ENCODE results near the gene FXYD2.

The FXYD2 gene

DNA sequence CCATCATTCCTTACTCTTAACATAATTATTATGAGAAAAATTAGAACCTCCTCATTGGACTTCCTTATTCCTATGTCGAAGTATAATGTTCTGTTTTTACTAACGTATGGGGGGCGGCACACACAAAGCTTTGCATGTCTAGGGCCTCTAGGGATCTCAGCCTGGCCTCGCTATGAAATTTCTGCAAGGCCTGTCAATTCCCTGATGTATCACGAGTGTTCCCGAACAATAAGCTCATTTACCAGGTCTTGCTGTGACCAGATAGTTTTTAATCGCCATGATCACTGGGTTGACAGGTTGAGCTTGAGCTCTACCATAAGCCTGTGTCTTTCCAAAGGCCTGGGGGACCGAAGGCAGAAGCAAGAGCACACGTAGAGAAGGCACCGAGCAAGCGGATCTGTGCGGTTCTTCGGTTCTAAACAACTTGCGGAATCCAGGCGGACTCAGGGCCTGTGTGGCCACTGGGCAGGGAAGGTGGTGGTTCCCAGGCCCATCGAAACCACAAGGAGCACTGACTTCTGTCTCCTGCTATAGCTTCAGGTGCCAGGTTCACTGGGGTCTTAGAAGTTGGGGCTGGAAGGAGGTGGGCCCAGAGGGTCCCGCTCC is 10.4 kb upstream of the FXYD2 start:
- no peak for DNase-seq

DNA sequence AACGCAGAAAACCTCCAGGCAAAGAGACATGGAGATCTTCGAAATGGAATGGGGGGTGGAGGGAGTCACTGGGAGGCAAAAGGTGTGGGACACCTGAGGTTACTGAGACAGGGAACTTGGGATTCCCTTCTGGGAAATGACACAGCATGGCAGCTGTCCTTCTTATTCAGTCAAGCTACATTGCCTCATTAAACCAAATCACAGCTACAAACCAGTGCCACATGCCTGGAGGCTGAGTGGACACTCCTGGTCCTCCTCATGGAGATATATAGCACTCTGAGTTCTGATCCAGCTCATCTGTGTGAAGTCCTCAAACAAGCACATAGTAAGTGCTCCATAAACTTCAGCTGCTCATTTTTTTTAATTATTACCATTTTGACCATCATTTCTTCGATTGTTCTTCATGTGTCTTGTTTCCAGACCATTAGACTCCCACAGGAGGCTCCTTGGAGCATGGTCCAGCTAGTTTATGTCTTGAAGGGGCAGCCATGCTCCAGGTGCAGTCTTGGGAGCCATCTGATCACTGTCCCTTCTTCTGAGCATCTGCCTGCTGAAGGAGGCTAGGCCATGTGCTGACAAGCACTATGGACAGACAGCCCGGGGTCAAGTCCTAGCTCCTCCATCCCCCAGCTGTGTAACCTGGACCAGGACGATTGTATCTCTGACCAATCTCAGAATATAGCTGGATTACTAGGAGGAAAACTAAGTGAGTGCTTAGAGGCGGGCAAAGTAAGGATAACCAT is 9.7 kb upstream of the FXYD2 start:
- DNase-seq: no peak

DNA sequence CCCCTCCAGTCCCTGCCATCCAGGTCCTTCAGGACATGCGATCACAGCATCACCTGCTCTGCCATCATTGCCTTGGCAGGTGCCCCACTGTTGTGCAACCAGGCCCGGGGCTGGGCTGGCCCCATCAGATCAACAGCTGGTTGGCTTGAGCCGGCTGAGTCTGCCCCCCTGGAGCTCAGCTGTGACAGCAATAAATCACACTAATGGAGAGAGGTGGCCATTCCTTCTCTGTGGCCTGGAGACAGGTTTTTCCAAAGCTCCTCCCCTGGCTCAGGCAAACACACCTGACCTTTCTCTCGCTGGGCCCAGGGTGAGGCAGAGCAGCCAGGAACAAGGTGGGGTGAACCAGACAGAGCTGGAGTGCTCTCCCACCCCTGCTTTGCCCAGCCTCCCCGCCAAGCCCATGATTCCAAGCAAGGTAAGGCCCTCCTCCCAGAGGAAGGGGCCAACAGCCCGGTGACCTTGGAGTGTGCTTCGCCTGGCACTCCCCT is 8.9 kb upstream of the FXYD2 start:
- DNase-seq: no peak

DNA sequence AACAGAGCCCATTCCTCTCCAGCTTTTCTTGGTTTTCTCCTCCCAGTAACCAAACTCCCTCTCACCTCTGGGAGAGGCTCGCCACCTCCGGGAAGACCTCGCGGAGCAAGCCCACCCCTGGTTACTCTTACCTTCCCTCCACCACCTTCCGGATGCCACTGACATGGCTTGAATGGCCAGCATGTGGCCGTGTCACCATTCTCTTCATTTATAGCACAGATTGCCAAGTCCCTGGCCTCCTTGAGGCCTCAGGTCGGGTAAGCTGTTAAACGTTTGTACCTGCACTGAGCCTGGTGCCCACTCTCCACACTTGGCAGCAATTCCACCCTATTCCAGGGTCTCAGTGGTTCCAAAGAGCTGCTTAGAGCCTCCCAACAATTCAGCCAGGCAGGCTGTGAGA is 8.0 kb upstream of the FXYD2 start:
- no peak for DNase-seq

DNA sequence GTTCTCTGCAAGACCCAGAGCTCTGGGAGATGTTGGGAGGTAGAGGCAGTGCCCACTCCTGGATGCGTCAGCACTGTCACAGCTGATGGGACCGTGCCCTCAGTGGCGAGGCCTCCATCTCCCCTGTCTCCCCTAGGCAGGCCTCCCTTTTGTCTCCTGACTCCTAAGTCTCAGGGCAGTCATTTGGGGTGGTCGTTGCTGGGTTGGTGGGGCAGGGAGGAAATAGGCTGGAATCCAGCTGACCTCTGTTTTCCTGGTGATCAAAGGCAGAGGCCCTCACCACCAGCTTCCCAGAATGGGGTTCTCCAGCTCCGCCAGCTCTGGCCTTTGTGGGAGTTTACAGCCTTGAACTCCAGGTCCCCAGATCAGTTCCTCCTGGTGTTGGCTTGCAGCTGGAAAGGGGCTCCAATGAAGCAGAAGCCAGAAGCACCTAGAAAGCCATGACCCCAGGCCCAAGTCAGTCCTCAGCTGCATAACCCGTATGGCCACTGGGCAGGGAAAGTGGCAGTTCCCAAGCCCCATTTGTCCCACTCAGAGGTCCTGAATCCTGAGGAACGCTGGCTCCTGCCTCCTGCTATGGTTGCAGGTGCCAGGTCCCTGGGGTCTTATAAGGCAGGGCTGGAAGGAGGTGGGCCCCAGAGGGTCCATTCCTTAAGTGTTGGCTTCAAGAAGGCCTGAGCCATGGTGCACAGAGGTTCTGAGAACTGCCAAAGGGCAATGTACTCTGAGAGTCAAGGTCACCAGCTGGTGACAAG is 7.3 kb upstream of the FXYD2 start:
- no peak for DNase-seq

DNA sequence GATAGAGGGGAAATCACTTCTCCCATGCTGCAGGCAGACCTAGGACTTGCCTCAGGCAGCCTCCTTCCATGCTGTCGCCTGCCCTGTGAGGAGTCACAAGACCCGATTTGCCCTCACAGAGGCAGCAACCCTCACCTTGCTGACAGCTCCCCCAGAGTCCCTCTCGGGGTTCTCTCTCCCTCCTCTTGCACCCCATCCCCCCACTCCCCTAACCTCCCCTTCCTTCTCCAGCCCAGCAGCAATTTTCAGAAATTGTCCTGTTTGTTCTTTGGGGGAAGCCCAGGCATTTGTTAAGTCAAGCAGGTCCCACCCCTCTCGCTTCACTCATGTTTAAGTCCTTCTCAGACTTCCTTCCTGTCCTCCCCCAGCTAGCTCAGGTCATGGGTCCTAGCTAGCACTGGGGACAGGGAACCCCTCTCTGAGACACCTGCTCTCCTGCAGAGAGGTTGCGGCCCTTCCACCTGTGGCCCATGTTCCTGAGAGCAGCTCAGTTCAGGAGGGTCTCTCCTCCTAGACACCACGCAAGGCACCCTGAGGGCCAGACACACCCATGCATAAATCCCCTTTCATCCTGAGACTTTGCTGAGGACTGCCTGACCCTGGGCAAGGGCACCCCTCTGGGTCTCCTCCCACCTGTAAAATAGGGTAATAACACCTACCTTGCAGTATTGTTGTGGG is 6.3 kb upstream of the FXYD2 start:
- no peak for DNase-seq

DNA sequence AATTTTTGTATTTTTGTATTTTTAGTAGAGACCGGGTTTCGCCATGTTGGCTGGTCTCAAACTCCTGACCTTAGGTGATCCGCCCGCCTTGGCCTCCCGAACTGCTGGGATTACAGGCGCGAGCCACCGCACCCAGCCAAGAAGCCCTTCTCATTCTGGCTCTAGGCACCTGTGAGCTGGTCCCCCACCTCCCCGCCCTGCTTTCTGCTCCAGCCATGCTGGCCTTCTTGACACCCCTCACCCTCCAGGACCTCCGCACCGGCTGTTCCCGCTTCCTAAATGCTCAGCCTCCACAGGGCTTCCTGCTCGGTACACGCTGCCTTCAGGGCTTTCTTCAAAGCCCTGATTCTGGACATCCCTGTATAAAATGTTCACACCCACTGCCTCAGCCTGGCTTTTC is 5.5 kb upstream of the FXYD2 start:
- DNase-seq: no peak

DNA sequence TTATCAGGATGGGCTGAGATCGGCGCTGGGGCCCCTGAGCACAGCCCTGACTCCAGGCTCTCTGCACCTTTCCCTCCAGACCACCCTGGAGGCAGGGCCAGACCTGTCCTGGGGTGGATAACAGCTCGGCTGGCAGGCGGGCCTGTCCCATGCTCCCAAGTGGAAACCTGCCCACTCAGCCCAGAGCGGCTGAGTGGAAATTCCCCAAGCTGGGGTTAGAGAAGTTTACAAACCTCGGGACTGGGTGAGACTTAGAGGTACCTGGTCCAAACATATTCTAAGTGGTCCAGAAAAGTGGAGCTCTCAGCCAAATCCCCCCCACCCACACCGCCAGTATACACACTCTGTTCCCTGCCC is 4.8 kb upstream of the FXYD2 start:
- no peak for DNase-seq

DNA sequence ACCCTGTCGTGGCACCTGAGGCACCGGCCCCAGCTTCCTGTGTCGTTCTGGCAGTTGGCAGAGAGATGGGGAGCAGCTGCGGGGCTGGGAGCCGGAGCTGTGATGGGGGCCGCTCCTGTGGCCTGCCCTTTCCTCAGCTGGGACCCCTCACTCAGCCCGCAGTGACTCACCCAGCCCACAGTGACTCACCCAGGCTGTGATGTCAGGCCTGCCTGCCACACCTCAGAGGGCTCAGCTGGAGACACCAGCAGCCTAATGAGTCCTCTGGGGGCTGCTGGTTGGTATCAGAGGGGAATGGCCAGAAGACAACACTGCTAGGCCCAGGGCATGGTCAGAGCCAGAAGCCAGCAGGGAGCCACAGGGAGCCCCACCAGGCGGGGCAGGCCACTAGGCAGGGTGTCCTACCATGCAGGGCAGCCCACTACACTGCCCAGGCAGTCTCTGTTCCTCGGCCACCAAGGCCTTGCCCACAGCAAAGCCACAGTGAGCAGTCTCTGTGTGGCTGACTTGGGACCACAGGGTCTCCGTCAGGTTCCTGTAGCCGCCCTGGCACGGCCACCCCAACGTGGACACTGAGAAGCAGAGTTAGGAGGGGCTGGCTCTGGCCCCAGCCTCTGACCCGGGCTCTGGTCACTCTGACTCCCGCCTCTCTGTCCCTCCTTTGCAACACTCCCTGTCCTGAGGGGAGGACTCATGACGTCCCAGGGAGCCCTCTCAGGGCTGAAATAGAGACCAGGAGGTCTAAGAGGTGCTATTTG is 4.2 kb upstream of the FXYD2 start:
- DNase-seq: no peak

DNA sequence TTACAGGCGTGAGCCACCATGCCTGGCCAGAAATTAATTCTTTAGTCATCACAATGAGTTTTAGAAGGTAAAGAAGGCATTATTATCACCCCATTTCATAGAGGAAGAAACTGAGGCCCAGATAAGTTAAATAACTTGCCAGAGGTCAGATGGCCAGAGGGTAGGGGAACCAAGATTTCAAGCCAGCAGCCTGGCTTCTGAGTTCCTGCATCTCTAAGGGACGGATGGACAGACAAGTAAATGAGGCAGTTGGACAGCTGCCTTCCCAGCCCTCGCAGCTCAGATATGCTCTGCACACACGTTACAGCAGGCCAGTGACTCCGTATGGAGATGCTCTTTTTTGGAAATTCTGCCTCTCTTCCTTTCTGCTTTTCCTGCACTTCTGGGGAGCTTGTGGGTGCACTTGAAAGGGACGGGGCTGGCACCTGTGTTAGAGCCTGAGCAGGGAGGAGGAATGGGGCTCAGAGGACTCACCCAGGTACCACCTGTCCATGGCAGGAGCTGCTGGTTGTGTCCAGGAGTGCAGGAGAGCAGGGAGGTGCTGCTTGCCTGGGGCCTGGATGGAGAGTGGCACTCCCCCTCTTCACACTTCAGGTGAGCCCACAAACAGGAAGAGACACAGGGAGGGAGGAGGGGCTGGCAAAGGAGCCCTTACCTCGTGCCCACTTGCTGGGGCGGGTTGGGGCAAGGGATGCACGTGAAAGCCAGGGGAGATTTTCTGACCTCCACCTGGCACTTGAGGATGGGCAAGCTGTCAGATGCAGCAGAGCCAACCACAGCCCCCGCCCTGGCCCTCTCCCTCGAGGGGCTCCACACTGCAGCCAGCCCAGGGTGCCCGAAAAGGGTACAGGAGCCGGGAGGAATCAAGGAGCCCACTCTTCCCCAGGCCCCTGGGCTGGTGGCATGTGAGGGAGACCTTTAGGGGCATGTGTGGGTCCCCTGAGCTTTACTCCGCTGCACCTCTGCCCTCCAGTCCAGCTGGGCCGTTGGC is 3.3 kb upstream of the FXYD2 start:
- DNase-seq: no peak

DNA sequence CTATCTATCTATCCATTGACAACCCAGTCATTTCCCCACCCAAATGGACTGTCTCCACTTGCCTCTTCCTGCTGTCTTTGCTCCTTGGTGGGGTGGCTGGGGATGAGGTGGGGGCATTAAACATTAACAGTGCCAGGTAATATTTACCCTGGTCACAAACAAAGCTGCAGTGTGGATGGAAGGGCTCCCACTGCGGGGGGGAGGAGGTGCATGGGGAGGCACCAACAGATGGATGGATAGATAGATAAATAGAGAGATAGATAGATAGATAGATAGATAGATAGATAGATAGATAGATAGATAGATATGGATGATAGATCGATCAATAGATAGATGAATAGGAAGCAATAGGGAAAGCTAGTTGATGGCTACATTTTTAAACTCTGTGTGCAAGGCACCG is 2.3 kb upstream of the FXYD2 start:
- no peak for DNase-seq

DNA sequence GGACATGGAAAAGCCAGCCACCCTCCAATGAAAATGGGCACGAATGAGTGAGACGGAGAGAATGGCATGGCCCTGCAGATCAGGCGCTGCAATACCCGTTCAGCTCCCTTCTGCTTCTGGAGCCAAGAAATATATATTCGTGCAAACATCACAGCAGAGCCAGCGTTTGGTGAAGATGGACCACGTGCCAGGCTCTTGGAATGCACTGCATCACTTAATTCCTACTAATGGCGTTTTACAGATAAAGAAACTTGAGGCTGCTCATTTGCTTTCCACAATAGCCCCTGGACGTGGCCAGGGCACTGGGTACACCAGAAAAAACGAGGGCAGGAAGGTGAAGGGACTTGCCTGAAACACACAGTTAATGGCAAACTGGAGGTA is 1.6 kb upstream of the FXYD2 start:
- no peak for DNase-seq

DNA sequence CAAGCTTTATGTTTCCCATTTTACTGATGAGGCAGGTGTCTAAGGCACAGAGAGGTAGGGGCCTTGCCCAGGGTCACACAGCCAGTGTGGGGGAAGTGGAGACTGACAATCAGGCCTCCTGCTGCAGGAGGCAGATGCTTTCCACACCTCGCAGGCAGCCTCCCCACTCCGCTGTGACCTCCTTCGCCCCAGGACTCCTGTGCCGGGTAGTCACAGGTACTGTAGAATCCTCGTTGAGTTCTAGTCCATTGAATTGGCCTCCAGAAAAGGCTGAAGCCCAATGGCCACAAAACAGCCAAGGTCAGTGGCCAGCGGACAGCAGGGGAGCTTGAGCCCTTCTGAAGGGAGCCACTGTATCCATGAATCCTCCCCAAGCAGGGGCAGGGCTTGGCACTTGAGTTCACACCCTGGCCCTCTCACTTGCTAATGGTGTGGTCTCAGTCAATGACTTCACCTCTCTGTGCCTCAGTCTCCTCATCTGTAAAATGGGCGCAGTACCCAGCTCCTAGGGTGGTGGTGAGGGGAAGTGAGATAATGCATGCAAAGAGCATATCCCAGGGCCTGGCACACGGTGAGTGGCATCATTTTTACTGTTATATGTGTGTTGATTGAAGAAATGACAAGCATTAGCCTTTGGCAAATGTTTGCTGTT is 1.1 kb upstream of the FXYD2 start:
- DNase-seq: no peak

DNA sequence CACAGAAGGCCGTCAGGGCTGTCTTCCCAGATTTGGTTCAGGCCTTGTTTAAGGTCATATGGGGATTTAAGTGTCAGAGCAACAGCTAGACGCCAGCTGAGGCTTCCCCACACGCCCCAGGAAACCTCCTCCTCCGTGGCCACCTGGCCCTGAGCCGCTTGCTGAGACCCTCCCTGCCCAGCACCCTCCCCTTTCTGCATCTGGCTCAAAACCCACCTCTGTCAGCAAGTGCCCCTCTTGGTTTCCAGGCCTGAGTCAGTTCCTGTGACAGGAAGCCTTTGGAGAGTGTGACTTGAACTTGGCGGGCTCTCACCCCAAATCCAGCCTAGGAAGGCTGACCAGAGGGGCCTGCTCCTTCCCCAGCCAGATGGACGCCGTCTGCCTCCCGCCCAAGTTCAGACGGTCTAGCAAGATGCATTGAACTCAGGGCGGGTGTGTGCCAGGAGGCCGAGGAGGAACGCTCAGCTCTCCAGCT is 561 bp downstream of the FXYD2 start:
- DNase-seq: no peak

DNA sequence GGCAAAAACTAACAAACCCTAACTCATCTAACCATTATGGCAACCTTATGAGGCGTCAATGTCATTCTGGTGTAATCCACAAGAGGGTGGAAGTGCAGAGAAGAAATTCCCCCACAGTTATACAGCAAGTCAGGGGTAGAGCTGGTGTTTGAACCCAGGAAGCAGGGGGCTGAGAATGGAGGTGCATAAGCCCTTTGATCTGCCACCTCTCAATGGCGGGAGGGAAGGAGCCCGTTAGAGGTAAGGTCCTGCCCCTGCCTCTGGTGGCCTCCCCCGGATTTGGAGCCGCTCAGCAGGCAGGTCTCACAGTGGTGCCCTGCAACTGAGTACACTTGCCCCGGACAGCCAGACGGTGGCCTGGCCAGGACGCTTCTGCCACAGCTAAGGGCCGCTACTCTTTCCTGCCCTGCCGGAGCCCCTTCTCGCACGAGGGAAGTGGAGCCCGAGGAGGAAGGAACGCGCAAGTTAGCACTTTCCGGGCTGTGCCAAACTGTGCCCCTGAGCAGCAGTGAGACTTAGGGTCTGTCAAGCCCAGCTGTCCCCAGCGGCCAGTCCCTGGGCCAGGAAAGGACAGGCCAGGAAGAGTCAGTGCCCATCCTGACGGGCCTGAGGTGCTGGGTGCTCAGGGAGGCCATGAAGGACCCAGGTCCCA is 1.1 kb downstream of the FXYD2 start:
- no peak for DNase-seq

DNA sequence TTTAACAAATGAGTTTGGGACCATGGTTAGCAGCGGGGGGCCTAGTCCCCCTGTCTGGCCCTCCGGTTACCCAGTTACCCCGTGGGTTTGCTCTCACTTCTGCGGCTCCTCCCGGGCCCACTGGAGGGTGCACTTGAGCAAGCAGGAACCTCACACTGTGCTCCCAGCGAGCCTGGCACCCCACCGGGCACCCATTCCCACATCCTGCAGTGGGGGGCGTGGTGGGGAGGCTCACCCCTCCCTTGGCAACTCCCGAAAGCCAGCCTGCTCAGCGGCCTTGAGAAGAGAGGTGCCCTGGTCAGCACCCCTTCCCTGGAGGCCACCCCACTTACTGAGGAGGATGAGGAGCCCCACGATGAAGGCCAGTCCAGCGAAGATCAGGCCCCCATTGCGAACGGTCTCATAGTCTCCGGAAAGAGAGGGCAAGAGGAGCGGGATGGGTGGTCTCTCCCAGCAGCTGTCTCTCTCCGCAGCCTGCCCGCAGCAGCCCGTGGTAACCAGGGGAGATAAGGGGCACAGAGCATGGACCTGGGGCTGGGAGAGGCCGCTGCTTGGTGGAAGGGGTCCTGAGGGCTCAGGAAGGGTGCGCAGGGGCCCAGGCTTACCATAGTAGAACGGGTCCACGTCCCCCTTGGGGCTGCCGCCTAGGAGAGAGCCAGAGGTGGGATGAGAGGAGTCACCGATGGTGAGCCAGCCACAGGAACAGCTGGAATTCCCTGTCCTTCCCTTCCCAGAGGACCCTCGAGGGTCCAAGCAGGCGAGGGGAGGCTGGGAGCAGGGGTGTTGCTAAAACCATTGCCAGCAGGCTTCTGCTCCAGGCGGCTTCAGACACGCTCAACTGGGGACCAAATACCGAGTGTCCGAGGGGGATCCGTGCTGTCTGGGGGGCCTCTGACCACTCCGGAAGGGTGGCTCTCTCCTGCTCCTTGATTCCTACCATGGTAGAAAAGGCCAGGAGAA is 2.2 kb downstream of the FXYD2 start:
- DNase-seq: no peak

DNA sequence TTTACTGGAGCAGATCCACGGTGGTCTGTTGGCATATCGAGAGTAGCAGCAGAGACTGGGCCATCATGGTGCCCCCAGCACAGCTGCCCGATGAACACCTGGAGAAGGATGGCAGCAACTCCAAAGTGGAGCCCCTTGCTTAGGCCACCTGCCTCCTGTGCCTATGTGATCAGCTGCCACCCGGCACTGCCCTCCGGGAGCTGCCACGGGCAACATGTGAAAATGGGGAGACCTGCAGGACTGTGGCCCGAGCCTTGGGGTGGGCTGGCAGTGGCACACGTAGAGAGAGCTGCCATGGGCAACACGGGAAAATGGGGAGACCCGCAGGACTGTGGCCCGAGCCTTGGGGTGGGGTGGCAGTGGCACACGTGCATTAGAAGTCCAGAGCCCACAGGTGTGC is 3.1 kb downstream of the FXYD2 start:
- DNase-seq: no peak

DNA sequence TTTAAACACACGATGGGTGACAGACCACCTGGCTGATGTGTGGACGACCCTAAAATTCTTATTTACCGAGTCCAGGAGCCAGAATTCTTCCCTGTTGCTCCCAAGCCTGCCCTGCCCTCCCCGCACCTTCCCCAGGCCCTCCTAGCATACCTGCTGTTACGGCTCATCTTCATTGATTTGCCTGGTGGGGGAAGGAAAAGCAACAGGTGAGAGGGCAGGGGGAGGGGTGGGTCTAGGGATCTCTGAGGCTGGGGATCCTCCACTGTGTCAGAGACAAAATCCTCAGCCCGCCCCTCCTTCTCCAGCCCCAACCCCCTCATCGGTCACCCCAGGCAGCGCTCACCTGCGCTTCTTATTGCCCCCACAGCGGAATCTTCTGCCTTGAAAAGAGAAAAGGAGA is 4.0 kb downstream of the FXYD2 start:
- DNase-seq: no peak

DNA sequence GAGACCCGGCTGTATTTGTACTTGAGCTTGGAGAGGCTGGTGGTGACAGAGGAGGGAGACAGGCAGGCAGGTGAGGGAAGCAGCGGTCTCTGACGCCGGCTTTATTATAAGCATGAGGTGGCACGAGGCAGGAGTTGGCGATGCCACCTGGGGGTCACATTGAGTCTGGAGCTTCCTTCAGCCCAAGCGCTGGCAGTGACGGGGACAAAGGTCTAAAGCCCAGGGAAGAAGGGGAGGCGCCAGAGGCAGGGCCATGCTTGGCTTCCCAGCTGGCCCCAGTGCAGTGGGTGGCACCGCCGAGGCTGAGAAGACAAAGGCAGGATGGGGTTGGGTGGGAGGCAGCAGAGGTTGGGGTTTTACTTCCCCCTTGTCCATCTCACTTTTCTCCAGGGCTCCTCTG is 4.5 kb downstream of the FXYD2 start:
- no peak for DNase-seq
